ENCODE measurements around the gene TECPR2. TPM values are rescaled to one million over a fixed set of nuclear protein-coding genes. Genes with fewer than 3 reads are reported as not detected.
"Not testable (repeated sequence)": the region's sequence is repeated elsewhere in the genome, so short reads cannot be mapped to it uniquely, and the experiment has no call there.

Gene TECPR2
- total RNA-seq, 3 donors from 2014 or later (not counting 1 experiment from before 2014, with no cell fraction given), result 10.8 to 18.6 (median 15.3) TPM

DNA sequence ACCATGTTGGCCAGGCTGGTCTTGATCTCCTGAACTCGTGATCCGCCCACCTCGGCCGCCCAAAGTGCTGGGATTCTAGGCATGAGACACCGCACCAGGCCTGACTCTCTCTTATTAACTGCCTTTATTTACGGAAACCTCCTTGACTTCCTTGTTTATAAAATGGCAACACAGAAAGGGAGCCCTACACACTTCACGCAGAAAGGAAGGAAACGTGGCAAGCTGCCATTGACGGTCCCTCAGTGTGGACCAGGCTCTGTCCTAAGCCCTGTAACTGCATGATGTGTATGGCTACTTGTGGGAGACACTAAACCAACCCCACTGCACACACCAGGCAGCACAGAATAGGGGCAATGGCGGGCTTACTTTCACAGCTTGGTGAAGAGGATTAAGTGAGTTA lies 11.7 kb upstream of the TECPR2 start:
- H3K36me3 ChIP-seq (ENCODE audit: control insufficient read depth, insufficient read depth, low read length), result peaks cover 56% of the 10 kb centered on the region
- Mint-ChIP-seq H3K4me3 (no peak overlapping the region), H3K4me1 (peaks cover 0 to 3% of the 10 kb centered on the region in 2 donors), H3K27ac (no peak overlapping the region), H3K36me3 (peaks cover 12% of the 10 kb centered on the region), H3K27me3 (ENCODE audit: low read depth in 2 of 2) (no peaks in the 10 kb centered on the region), H3K9me3 (no peaks in the 10 kb centered on the region)
- DNase-seq (no peak), ATAC-seq (no peak)
- H3K27ac ChIP-seq (ENCODE audit: low read length), result no peak overlapping the region
- WGBS (ENCODE audit: insufficient coverage), result 96% methylated on average over 10 of the region's 10 CpGs
- no peak overlapping the region for H3K4me3 ChIP-seq (ENCODE audit: low read length)
- intact Hi-C loops (cut with micrococcal nuclease), result no loop called here
- TF ChIP-seq, protein P1, sequence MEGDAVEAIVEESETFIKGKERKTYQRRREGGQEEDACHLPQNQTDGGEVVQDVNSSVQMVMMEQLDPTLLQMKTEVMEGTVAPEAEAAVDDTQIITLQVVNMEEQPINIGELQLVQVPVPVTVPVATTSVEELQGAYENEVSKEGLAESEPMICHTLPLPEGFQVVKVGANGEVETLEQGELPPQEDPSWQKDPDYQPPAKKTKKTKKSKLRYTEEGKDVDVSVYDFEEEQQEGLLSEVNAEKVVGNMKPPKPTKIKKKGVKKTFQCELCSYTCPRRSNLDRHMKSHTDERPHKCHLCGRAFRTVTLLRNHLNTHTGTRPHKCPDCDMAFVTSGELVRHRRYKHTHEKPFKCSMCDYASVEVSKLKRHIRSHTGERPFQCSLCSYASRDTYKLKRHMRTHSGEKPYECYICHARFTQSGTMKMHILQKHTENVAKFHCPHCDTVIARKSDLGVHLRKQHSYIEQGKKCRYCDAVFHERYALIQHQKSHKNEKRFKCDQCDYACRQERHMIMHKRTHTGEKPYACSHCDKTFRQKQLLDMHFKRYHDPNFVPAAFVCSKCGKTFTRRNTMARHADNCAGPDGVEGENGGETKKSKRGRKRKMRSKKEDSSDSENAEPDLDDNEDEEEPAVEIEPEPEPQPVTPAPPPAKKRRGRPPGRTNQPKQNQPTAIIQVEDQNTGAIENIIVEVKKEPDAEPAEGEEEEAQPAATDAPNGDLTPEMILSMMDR (IDR thresholded peaks at IDR 0.05), result no peak
- H3K9me3 ChIP-seq (ENCODE audit: control insufficient read depth, insufficient read depth, low read length), result no peaks in the 10 kb centered on the region
- H3K4me1 ChIP-seq (ENCODE audit: control insufficient read depth, insufficient read depth, low read length), result no peaks in the 10 kb centered on the region
- H3K27me3 ChIP-seq (ENCODE audit: control insufficient read depth, insufficient read depth, low read length), result no peaks in the 10 kb centered on the region

DNA sequence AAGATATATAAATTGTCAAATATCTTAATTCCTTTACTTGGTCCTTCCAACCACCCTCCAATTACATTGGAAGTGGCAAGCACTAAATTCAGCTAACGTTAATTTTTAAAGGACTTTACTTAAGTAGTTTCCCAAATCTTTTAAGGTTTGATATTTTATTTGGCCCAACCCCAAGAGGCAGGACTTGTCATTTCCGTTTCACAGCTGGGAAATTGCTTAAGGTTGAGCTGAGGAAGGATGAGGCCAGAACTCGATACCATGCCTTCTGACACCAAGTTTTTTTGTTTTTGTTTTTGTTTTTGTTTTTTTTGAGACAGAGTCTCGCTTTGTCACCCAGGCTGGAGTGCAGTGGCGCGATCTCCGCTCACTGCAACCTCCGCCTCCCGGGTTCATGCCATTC lies 11.1 kb upstream of the TECPR2 start:
- DNase-seq; H3K27ac Mint-ChIP-seq; H3K4me3 Mint-ChIP-seq; intact Hi-C loops (cut with micrococcal nuclease); H3K4me3 ChIP-seq (ENCODE audit: low read length); H3K9me3 ChIP-seq (ENCODE audit: control insufficient read depth, insufficient read depth, low read length); H3K27me3 Mint-ChIP-seq (ENCODE audit: low read depth in 2 of 2); H3K4me1 Mint-ChIP-seq; H3K27me3 ChIP-seq (ENCODE audit: control insufficient read depth, insufficient read depth, low read length); H3K9me3 Mint-ChIP-seq; H3K27ac ChIP-seq (ENCODE audit: low read length); ATAC-seq; H3K4me1 ChIP-seq (ENCODE audit: control insufficient read depth, insufficient read depth, low read length): not testable (repeated sequence)
- peaks cover 56% of the 10 kb centered on the region for H3K36me3 ChIP-seq (ENCODE audit: control insufficient read depth, insufficient read depth, low read length)
- H3K36me3 Mint-ChIP-seq, result peaks cover 12% of the 10 kb centered on the region
- WGBS (ENCODE audit: insufficient coverage), result 98% methylated on average over 9 of the region's 9 CpGs

DNA sequence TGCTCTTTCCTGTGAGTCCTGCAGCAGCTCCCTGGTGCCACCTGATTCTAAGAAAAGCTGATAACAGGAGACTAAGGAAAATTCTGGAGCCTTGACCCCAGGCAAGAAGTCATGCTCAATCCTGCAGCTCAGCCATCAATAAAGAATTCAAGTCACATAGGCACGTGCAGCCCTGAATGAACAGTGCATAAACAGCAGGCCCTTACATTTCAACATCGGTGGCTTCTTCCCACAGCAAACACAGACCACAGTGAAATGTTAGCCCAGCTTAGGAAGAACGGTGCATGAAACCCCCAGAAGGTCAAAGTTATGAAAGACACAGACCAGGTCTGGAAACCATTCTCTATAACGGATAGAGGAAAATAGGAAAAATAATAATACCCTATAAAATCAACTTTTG lies 10.5 kb upstream of the TECPR2 start:
- H3K4me1 Mint-ChIP-seq, result peaks cover 0 to 3% of the 10 kb centered on the region in 2 donors
- H3K4me3 Mint-ChIP-seq, result no peak overlapping the region
- 96% methylated on average over 2 of the region's 4 CpGs for WGBS (ENCODE audit: insufficient coverage)
- no peak overlapping the region for H3K27ac Mint-ChIP-seq
- intact Hi-C loops (cut with micrococcal nuclease), result no loop called here
- H3K27me3 Mint-ChIP-seq (ENCODE audit: low read depth in 2 of 2), result no peaks in the 10 kb centered on the region
- H3K27me3 ChIP-seq (ENCODE audit: control insufficient read depth, insufficient read depth, low read length), result no peaks in the 10 kb centered on the region
- DNase-seq, result no peak
- H3K27ac ChIP-seq (ENCODE audit: low read length), result no peak overlapping the region
- H3K4me3 ChIP-seq (ENCODE audit: low read length), result no peak overlapping the region
- ATAC-seq, result no peak
- H3K36me3 ChIP-seq (ENCODE audit: control insufficient read depth, insufficient read depth, low read length), result peaks cover 53% of the 10 kb centered on the region
- H3K9me3 Mint-ChIP-seq, result no peaks in the 10 kb centered on the region
- H3K4me1 ChIP-seq (ENCODE audit: control insufficient read depth, insufficient read depth, low read length), result no peaks in the 10 kb centered on the region
- no peaks in the 10 kb centered on the region for H3K9me3 ChIP-seq (ENCODE audit: control insufficient read depth, insufficient read depth, low read length)
- H3K36me3 Mint-ChIP-seq, result peaks cover 12% of the 10 kb centered on the region
- TF ChIP-seq, protein P1 (IDR thresholded peaks at IDR 0.05), result no peak

DNA sequence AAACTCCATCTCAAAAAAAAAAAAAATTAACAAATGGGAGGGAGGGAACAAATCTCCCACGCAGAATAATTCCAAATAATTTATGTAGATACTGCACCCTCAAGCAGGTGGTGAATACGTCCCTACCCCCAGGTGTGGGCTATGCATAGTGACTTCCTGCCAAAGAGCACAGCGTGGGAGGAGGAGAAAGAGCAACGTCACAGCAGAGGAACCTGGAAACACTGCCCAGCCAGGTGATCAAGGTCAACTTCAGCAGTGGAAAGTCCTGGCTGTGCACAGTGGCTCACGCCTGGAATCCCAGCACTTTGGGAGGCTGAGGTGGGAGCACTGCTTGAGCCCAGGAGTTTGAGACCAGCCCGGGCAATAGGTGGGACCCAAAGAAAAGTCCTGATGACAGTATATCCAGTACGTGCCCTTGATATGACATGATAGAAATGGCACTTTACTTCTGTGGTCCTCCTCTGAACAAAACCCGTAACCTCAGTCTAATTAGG lies 9.6 kb upstream of the TECPR2 start:
- intact Hi-C loops (cut with micrococcal nuclease), result no loop called here

More for the DNA sequence above, 9.6 kb upstream of the TECPR2 start:
- TF ChIP-seq, protein P1 (IDR thresholded peaks at IDR 0.05), result no peak
- H3K4me3 ChIP-seq (ENCODE audit: low read length), result no peak overlapping the region
- H3K9me3 ChIP-seq (ENCODE audit: control insufficient read depth, insufficient read depth, low read length), result no peaks in the 10 kb centered on the region
- 88% methylated on average over 7 of the region's 8 CpGs for WGBS (ENCODE audit: insufficient coverage)
- H3K27ac ChIP-seq (ENCODE audit: low read length), result no peak overlapping the region
- no peak overlapping the region for H3K27ac Mint-ChIP-seq
- peaks cover 55% of the 10 kb centered on the region for H3K36me3 ChIP-seq (ENCODE audit: control insufficient read depth, insufficient read depth, low read length)
- peaks cover 7% of the 10 kb centered on the region for H3K36me3 Mint-ChIP-seq
- no peak for DNase-seq
- H3K4me1 Mint-ChIP-seq, result peaks cover 0 to 3% of the 10 kb centered on the region in 2 donors
- no peaks in the 10 kb centered on the region for H3K27me3 Mint-ChIP-seq (ENCODE audit: low read depth in 2 of 2)
- H3K4me3 Mint-ChIP-seq, result no peak overlapping the region
- no peaks in the 10 kb centered on the region for H3K27me3 ChIP-seq (ENCODE audit: control insufficient read depth, insufficient read depth, low read length)
- no peaks in the 10 kb centered on the region for H3K9me3 Mint-ChIP-seq
- no peaks in the 10 kb centered on the region for H3K4me1 ChIP-seq (ENCODE audit: control insufficient read depth, insufficient read depth, low read length)
- ATAC-seq, result no peak

Data from natural killer cell (primary cell).